HepG2 (cell line): Measurements from ENCODE around the gene C1QB. TPM values are rescaled to one million over a fixed set of nuclear protein-coding genes. Genes with fewer than 3 reads are reported as not detected.
A peak's percentile ranks its signal among the peaks of the same experiment; 100 is the strongest.

Source experiments
- FIP1L1 ChIP-seq: fragments of 200-400 bp; formaldehyde crosslinking; IDR thresholded peaks from 2 replicates; pipeline ENCODE4 v1.6.1; 2018; ENCODE audit warnings: low read depth, mild to moderate bottlenecking, low read length, moderate library complexity, borderline replicate concordance; ENCODE audit not compliant: insufficient read depth
- KLF9 ChIP-seq: IDR thresholded peaks from 2 replicates; pipeline ENCODE4 v1.6.1; 2016; ENCODE audit warnings: low read depth
- MLLT10 ChIP-seq: sonication (generic); formaldehyde crosslinking; IDR thresholded peaks from 2 replicates; pipeline ENCODE4 v1.4.0; 2020; ENCODE audit warnings: missing genetic modification reagents
- NR1H2 ChIP-seq: sonication (generic); formaldehyde crosslinking; IDR thresholded peaks from 2 replicates; pipeline ENCODE4 v1.8.1; 2022; ENCODE audit warnings: low read depth, missing genetic modification reagents, borderline replicate concordance
- ZBTB1 ChIP-seq: sonication (generic); formaldehyde crosslinking; IDR thresholded peaks from 2 replicates; pipeline ENCODE4 v1.4.0; 2020; ENCODE audit warnings: missing genetic modification reagents, borderline replicate concordance
- ZBTB40 ChIP-seq, 2 experiments: fragments of 450-650 bp in 1 of 2; sonication (generic) in 1 of 2; formaldehyde crosslinking in 1 of 2; IDR thresholded peaks; 2 replicates each; pipeline versions ENCODE4 v1.6.1 to v1.8.0; 2016 to 2022; ENCODE audit warnings: antibody characterized with exemption in 1 of 2, mild to moderate bottlenecking in 1 of 2, missing genetic modification reagents in 1 of 2
- ZBTB7B ChIP-seq: sonication (generic); formaldehyde crosslinking; IDR thresholded peaks from 2 replicates; pipeline ENCODE4 v1.4.0; 2020; ENCODE audit warnings: missing genetic modification reagents
- ZNF230 ChIP-seq: sonication (generic); formaldehyde crosslinking; IDR thresholded peaks from 2 replicates; pipeline ENCODE4 v1.4.0; 2020; ENCODE audit warnings: mild to moderate bottlenecking, missing genetic modification reagents
- ZNF883 ChIP-seq: sonication (generic); formaldehyde crosslinking; IDR thresholded peaks from 2 replicates; pipeline ENCODE4 v1.5.1; 2020; ENCODE audit warnings: mild to moderate bottlenecking, missing genetic modification reagents; ENCODE audit errors: not compliant biosample characterization
- polyA plus RNA-seq, 8 experiments: library from polyadenylated mRNA; depleted of rRNA in 3 of 8; stranded (reverse) in 7 of 8; unstranded in 1 of 8; fragments of >200 nt; fragmentation: Illumina TruSeq in 4 of 8; extraction: Trizol in 4 of 8; gene quantifications; 2 replicates each; pipeline versions ENCODE4 v1.2.1 to v1.2.3, GENCODE V29; 2011 to 2016; ENCODE audit warnings: low read depth in 4 of 8, missing spikeins in 1 of 8, mixed read lengths in 1 of 8; ENCODE audit not compliant: insufficient read depth in 1 of 8
- total RNA-seq, 5 experiments: library from RNA; depleted of rRNA; stranded (reverse); fragments of >200 nt; fragmentation: Illumina TruSeq; extraction: Trizol; gene quantifications; 2 replicates each; pipeline ENCODE4 v1.2.3, GENCODE V29; 2016; ENCODE audit warnings: low read depth in 1 of 5
- TF ChIP-seq, protein P1 (sequence below): sonication (generic); formaldehyde crosslinking; conservative IDR thresholded peaks from 2 replicates; pipeline ENCODE4 v1.4.0; 2020; ENCODE audit warnings: missing genetic modification reagents
- TF ChIP-seq, protein P2 (sequence below): sonication (generic); formaldehyde crosslinking; IDR thresholded peaks from 2 replicates; pipeline ENCODE4 v1.4.0; 2020; ENCODE audit warnings: missing genetic modification reagents

The C1QB gene
- total and polyA plus RNA-seq, 2 of the 13 experiments (the other 11 are each of a cell fraction or from before 2014, with no cell fraction given): not detected

GRCh38 chr1:22641906-22642636 lies 11.0 kb upstream of the C1QB start (continued):
- TF ChIP-seq, protein P1, sequence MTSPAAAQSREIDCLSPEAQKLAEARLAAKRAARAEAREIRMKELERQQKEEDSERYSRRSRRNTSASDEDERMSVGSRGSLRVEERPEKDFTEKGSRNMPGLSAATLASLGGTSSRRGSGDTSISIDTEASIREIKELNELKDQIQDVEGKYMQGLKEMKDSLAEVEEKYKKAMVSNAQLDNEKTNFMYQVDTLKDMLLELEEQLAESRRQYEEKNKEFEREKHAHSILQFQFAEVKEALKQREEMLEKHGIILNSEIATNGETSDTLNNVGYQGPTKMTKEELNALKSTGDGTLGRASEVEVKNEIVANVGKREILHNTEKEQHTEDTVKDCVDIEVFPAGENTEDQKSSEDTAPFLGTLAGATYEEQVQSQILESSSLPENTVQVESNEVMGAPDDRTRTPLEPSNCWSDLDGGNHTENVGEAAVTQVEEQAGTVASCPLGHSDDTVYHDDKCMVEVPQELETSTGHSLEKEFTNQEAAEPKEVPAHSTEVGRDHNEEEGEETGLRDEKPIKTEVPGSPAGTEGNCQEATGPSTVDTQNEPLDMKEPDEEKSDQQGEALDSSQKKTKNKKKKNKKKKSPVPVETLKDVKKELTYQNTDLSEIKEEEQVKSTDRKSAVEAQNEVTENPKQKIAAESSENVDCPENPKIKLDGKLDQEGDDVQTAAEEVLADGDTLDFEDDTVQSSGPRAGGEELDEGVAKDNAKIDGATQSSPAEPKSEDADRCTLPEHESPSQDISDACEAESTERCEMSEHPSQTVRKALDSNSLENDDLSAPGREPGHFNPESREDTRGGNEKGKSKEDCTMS (CRISPR knock-in tag): no peak
- TF ChIP-seq MLLT10 (CRISPR knock-in tag): no peak
- TF ChIP-seq FIP1L1: no peak
- no peak for TF ChIP-seq ZBTB40 (IDR thresholded peaks at IDR 0.05)
- TF ChIP-seq ZBTB40 (CRISPR knock-in tag; IDR thresholded peaks at IDR 0.05): 0 out of 2 replicates have a peak, but pooled peaks have one; percentile 33
- TF ChIP-seq ZNF230 (CRISPR knock-in tag): no peak
- no peak for TF ChIP-seq ZNF883 (CRISPR knock-in tag)
- TF ChIP-seq ZBTB7B (CRISPR knock-in tag): no peak
- peak; percentile 89; the same call in 1 of the 2 replicates for TF ChIP-seq KLF9
- TF ChIP-seq, protein P2, sequence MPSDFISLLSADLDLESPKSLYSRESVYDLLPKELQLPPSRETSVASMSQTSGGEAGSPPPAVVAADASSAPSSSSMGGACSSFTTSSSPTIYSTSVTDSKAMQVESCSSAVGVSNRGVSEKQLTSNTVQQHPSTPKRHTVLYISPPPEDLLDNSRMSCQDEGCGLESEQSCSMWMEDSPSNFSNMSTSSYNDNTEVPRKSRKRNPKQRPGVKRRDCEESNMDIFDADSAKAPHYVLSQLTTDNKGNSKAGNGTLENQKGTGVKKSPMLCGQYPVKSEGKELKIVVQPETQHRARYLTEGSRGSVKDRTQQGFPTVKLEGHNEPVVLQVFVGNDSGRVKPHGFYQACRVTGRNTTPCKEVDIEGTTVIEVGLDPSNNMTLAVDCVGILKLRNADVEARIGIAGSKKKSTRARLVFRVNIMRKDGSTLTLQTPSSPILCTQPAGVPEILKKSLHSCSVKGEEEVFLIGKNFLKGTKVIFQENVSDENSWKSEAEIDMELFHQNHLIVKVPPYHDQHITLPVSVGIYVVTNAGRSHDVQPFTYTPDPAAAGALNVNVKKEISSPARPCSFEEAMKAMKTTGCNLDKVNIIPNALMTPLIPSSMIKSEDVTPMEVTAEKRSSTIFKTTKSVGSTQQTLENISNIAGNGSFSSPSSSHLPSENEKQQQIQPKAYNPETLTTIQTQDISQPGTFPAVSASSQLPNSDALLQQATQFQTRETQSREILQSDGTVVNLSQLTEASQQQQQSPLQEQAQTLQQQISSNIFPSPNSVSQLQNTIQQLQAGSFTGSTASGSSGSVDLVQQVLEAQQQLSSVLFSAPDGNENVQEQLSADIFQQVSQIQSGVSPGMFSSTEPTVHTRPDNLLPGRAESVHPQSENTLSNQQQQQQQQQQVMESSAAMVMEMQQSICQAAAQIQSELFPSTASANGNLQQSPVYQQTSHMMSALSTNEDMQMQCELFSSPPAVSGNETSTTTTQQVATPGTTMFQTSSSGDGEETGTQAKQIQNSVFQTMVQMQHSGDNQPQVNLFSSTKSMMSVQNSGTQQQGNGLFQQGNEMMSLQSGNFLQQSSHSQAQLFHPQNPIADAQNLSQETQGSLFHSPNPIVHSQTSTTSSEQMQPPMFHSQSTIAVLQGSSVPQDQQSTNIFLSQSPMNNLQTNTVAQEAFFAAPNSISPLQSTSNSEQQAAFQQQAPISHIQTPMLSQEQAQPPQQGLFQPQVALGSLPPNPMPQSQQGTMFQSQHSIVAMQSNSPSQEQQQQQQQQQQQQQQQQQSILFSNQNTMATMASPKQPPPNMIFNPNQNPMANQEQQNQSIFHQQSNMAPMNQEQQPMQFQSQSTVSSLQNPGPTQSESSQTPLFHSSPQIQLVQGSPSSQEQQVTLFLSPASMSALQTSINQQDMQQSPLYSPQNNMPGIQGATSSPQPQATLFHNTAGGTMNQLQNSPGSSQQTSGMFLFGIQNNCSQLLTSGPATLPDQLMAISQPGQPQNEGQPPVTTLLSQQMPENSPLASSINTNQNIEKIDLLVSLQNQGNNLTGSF: no peak
- no peak for TF ChIP-seq ZBTB1
- TF ChIP-seq NR1H2 (CRISPR knock-in tag): no peak
